Testis (tissue), 3 donors: ENCODE data around the gene KCNC3. TPM values are rescaled to one million over a fixed set of nuclear protein-coding genes. Genes with fewer than 3 reads are reported as not detected.

Experiments
- DNase-seq: peaks from one replicate; pipeline ENCODE4 v3.0.0-alpha.2; 2019
- H3K27ac ChIP-seq, 2 donors: fragments of 200-600 bp; sonication (generic); one replicate each; pipeline ENCODE4 v1.5.1; 2019
- H3K27me3 ChIP-seq: fragments of 200-600 bp; sonication (generic); one replicate; pipeline ENCODE4 v1.5.1; 2019
- H3K36me3 ChIP-seq: fragments of 200-600 bp; sonication (generic); one replicate; pipeline ENCODE4 v1.5.1; 2017; ENCODE audit warnings: low read depth; ENCODE audit errors: missing control alignments
- H3K4me1 ChIP-seq: fragments of 200-600 bp; sonication (generic); one replicate; pipeline ENCODE4 v1.5.1; 2019
- H3K4me3 ChIP-seq, 2 donors: fragments of 200-600 bp; sonication (generic); one replicate each; pipeline ENCODE4 v1.5.1; 2017 to 2019
- H3K9me3 ChIP-seq: fragments of 200-600 bp; sonication (generic); one replicate; pipeline ENCODE4 v1.5.1; 2017
- CTCF ChIP-seq, 3 experiments: fragments of 450-650 bp in 2 of 3; fragments of 200-600 bp in 1 of 3; sonication (generic) in 1 of 3; IDR thresholded peaks; one replicate each; pipeline ENCODE4 v1.5.1; 2016 to 2019; ENCODE audit warnings: antibody characterized with exemption in 3 of 3, mild to moderate bottlenecking in 2 of 3, moderate library complexity in 1 of 3
- POLR2A ChIP-seq: fragments of 450-650 bp; IDR thresholded peaks from one replicate; pipeline ENCODE4 v1.6.1; 2017; ENCODE audit warnings: antibody characterized with exemption, mild to moderate bottlenecking, moderate library complexity
- WGBS, 2 donors: methylation state at CpG; one replicate each; pipeline ENCODE4 v1.1.5; 2018; 5-methylcytosine and 5-hydroxymethylcytosine counted together
- intact Hi-C: fragments of 100-400 bp; cut with DNase I; formaldehyde crosslinking; loops from one replicate; pipeline ENCODE4 v1.15.1; 2023; ENCODE audit warnings: low total_unique reads
- polyA plus RNA-seq: library from polyadenylated mRNA; stranded (reverse); fragments of 350-450 nt; fragmentation: Illumina TruSeq; extraction: RNeasy Lipid Tissue Mini Kit (QIAGEN cat#74804); gene quantifications from one replicate; pipeline ENCODE4 v1.2.3, GENCODE V29; 2014; ENCODE audit warnings: low read depth, low replicate concordance; ENCODE audit not compliant: insufficient read depth
- total RNA-seq, 2 donors: library from RNA; depleted of rRNA; stranded (reverse); fragments of >200 nt; gene quantifications; one replicate each; pipeline ENCODE4 v1.2.3, GENCODE V29; 2016

Gene KCNC3
- total and polyA plus RNA-seq, 3 donors from 2014 or later: 6.9 to 16.0 (median 7.7) TPM

DNA sequence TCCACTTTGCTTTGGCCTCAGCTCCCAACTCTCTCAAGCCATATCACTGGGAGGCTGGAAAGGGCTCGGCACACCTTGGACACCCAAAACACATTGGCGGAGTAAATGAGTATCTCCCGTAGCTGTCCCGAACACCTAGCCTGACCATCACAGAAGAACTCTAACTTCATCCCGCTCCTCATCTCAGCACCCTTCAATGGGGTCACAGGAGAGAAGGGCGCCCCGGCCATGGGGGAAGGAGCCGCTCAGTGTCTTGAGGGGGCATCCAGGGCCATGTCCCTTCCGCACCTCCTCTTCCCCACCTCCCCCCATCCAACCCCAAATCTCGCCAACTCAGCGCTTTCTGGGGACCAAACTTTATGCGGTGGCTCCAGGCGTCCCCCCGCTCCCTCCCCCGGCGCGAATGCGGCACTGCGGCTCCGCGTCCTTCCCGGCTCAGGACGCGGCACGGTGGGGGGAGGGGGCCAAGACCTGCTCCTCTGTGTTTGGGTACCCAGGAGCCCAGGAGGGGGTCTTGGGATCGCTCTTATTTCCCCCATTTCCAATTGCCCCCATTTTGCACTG is 3.0 kb downstream of the KCNC3 start:
- peaks cover 18% of the 10 kb centered on the region for H3K4me1 ChIP-seq
- H3K27ac ChIP-seq: no peak overlapping the region
- H3K4me3 ChIP-seq: peak overlapping the region in 1 of 2 donors; percentile 31
- no peak for DNase-seq
- no peaks in the 10 kb centered on the region for H3K9me3 ChIP-seq
- H3K27me3 ChIP-seq: no peaks in the 10 kb centered on the region
- TF ChIP-seq CTCF (IDR thresholded peaks at IDR 0.05) (no peak), POLR2A (no peak)
- no peaks in the 10 kb centered on the region for H3K36me3 ChIP-seq
- 2 to 3% methylated on average over 26 of the region's 26 CpGs for WGBS, 2 donors
- intact Hi-C loops: no loop called here

GRCh38 chr19:50325310-50326100 is 3.7 kb downstream of the KCNC3 start:
- Histone ChIP-seq H3K27ac (no peak overlapping the region), H3K27me3 (no peaks in the 10 kb centered on the region), H3K4me1 (peaks cover 18% of the 10 kb centered on the region), H3K36me3 (no peaks in the 10 kb centered on the region), H3K4me3 (peak overlapping the region in 1 of 2 donors; percentile 31), H3K9me3 (no peaks in the 10 kb centered on the region)
- no peak for TF ChIP-seq POLR2A
- peak in 1 of 3 experiments; percentile 3 for TF ChIP-seq CTCF (IDR thresholded peaks at IDR 0.05)
- WGBS, 2 donors: 1 to 2% methylated on average over 14 to 48 of the region's 48 CpGs
- peak; percentile 76 for DNase-seq
- intact Hi-C loops: no loop called here

- Histone ChIP-seq H3K4me3 (no peak overlapping the region), H3K27ac (no peak overlapping the region), H3K9me3 (no peaks in the 10 kb centered on the region), H3K27me3 (no peaks in the 10 kb centered on the region), H3K4me1 (peaks cover 10% of the 10 kb centered on the region), H3K36me3 (no peaks in the 10 kb centered on the region)
- 79 to 81% methylated on average over 11 of the region's 11 CpGs for WGBS, 2 donors
- intact Hi-C loops: no loop called here
- no peak for DNase-seq
- TF ChIP-seq CTCF (IDR thresholded peaks at IDR 0.05): no peak
- no peak for TF ChIP-seq POLR2A
These were observed 4.8 kb downstream of the KCNC3 start for GRCh38 chr19:50324331-50324730.

GRCh38 chr19:50323782-50324133 is 5.4 kb downstream of the KCNC3 start:
- Histone ChIP-seq H3K4me3 (no peak overlapping the region), H3K27ac (no peak overlapping the region), H3K36me3 (no peaks in the 10 kb centered on the region), H3K27me3 (no peaks in the 10 kb centered on the region), H3K9me3 (no peaks in the 10 kb centered on the region), H3K4me1 (peaks cover 10% of the 10 kb centered on the region)
- intact Hi-C loops: no loop called here
- no peak for TF ChIP-seq CTCF (IDR thresholded peaks at IDR 0.05)
- DNase-seq: no peak
- WGBS, 2 donors: 95 to 96% methylated on average over 11 to 12 of the region's 12 CpGs
